Gastrocnemius medialis (tissue), 4 donors: Measurements from ENCODE around the gene C1QA.

Experiments used
- POLR2A ChIP-seq, 2 donors: fragments of 450-650 bp; IDR thresholded peaks; one replicate each; pipeline ENCODE4 v1.6.1; 2017; ENCODE audit warnings: antibody characterized with exemption in 2 of 2, mild to moderate bottlenecking in 2 of 2, moderate library complexity in 2 of 2
- TF ChIP-seq, protein P1 (sequence below), 5 experiments: fragments of 450-650 bp in 3 of 5; fragments of 200-600 bp in 2 of 5; sonication (generic) in 2 of 5; IDR thresholded peaks in 4 of 5; conservative IDR thresholded peaks in 1 of 5; 1 replicate in 4 of 5; 2 replicates in 1 of 5; pipeline ENCODE4 v1.5.1; 2016 to 2019; ENCODE audit warnings: antibody characterized with exemption in 5 of 5, mild to moderate bottlenecking in 3 of 5, moderate library complexity in 3 of 5

- TF ChIP-seq, protein P1, sequence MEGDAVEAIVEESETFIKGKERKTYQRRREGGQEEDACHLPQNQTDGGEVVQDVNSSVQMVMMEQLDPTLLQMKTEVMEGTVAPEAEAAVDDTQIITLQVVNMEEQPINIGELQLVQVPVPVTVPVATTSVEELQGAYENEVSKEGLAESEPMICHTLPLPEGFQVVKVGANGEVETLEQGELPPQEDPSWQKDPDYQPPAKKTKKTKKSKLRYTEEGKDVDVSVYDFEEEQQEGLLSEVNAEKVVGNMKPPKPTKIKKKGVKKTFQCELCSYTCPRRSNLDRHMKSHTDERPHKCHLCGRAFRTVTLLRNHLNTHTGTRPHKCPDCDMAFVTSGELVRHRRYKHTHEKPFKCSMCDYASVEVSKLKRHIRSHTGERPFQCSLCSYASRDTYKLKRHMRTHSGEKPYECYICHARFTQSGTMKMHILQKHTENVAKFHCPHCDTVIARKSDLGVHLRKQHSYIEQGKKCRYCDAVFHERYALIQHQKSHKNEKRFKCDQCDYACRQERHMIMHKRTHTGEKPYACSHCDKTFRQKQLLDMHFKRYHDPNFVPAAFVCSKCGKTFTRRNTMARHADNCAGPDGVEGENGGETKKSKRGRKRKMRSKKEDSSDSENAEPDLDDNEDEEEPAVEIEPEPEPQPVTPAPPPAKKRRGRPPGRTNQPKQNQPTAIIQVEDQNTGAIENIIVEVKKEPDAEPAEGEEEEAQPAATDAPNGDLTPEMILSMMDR (IDR thresholded peaks at IDR 0.05 in 4 of 5, conservative IDR thresholded peaks at IDR 0.05 in 1 of 5) = no peak
- no peak for TF ChIP-seq POLR2A (IDR thresholded peaks at IDR 0.05)
Observed at GRCh38 chr1:22618056-22618455, 18.4 kb upstream of the C1QA start.
